Stimulated activated CD4-positive, alpha-beta T cell treated with anti-CD3 and anti-CD28 coated beads, Interleukin-15, amount 100 ng/mL, for 24 hours (primary cell): ENCODE results near the gene CHST11.

Source experiments
- DNase-seq: peaks from one replicate; pipeline ENCODE4 v3.0.0-alpha.2; 2020

The CHST11 gene

GRCh38 chr12:104746467-104747088 is 289.8 kb downstream of the CHST11 start:
- DNase-seq: no peak

GRCh38 chr12:104747330-104747729 is 290.6 kb downstream of the CHST11 start:
- DNase-seq: no peak

GRCh38 chr12:104747955-104748354 is 291.2 kb downstream of the CHST11 start:
- no peak for DNase-seq

GRCh38 chr12:104748356-104748755 is 291.6 kb downstream of the CHST11 start:
- DNase-seq: no peak

GRCh38 chr12:104748790-104749189 is 292.0 kb downstream of the CHST11 start:
- no peak for DNase-seq

- DNase-seq: no peak
Measured at GRCh38 chr12:104749545-104749944, 292.8 kb downstream of the CHST11 start.

- DNase-seq: no peak
Measured at GRCh38 chr12:104750061-104750460, 293.3 kb downstream of the CHST11 start.

GRCh38 chr12:104751120-104751519 is 294.4 kb downstream of the CHST11 start:
- DNase-seq: no peak

- no peak for DNase-seq
Measured at GRCh38 chr12:104751594-104751993, 294.8 kb downstream of the CHST11 start.

- no peak for DNase-seq
Measured at GRCh38 chr12:104752016-104752415, 295.3 kb downstream of the CHST11 start.

- DNase-seq: no peak
Measured at GRCh38 chr12:104752881-104753280, 296.1 kb downstream of the CHST11 start.

GRCh38 chr12:104756901-104757300 is 300.2 kb downstream of the CHST11 start:
- DNase-seq: no peak

GRCh38 chr12:104758771-104759170 is 302.0 kb downstream of the CHST11 start:
- DNase-seq: no peak

GRCh38 chr12:104761091-104761490 is 304.3 kb downstream of the CHST11 start:
- DNase-seq: no peak

- no peak for DNase-seq
Measured at GRCh38 chr12:104761611-104762010, 304.9 kb downstream of the CHST11 start.

GRCh38 chr12:104763168-104763805 is 306.5 kb downstream of the CHST11 start:
- no peak for DNase-seq

GRCh38 chr12:104764225-104765091 is 307.7 kb downstream of the CHST11 start:
- DNase-seq: no peak

- no peak for DNase-seq
Measured at GRCh38 chr12:104767261-104767660, 310.5 kb downstream of the CHST11 start.

GRCh38 chr12:104768033-104768432 is 311.3 kb downstream of the CHST11 start:
- no peak for DNase-seq

GRCh38 chr12:104769144-104769561 is 312.4 kb downstream of the CHST11 start:
- no peak for DNase-seq

- no peak for DNase-seq
Measured at GRCh38 chr12:104772336-104772735, 315.6 kb downstream of the CHST11 start.

GRCh38 chr12:104775731-104776231 is 319.0 kb downstream of the CHST11 start:
- no peak for DNase-seq

- no peak for DNase-seq
Measured at GRCh38 chr12:104779134-104779533, 322.4 kb downstream of the CHST11 start.

GRCh38 chr12:104782296-104782695 is 325.5 kb downstream of the CHST11 start:
- DNase-seq: no peak
